ENCODE measurements around the gene SRBD1.

DNA sequence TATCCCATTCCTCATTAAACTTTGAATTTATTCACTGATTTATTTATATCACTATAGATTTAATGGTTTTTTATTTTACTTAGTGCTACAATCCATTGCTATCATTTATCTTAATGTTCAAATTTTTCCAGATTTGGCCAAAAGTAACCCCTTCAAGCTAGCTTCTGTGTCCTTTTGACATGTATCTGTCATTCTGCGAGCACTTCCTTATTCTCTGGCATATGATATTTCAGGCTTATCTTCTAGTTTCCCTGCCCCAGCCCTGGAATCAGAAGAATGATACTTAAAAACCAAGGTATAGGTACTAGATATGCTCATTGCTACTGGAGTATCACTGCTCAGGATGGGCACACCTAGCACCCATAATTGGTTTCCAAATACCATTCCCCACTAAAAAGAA lies 28.5 kb downstream of the SRBD1 start:
- TF ChIP-seq EZH2 (IDR thresholded peaks at IDR 0.05; ENCODE audit: low read length, unreplicated experiment), result no peak
- TF ChIP-seq CTCF (conservative IDR thresholded peaks at IDR 0.05; ENCODE audit: low read depth, low read length), result no peak
- TF ChIP-seq EZH2phosphoT487 (IDR thresholded peaks at IDR 0.05; ENCODE audit: borderline replicate concordance, low read length), result no peak

Data from PC-3 (cell line).